HepG2 (cell line): ENCODE results near the gene CLPSL2.

Experiments used
- CTCF ChIP-seq: sonication (generic); formaldehyde crosslinking; IDR thresholded peaks from 2 replicates; pipeline ENCODE4 v1.5.0; 2020; ENCODE audit warnings: mild to moderate bottlenecking, missing genetic modification reagents, moderate library complexity
- FOXO4 ChIP-seq: sonication (generic); formaldehyde crosslinking; conservative IDR thresholded peaks from 2 replicates; pipeline ENCODE4 v1.8.1; 2023; ENCODE audit warnings: missing genetic modification reagents
- HOXA5 ChIP-seq: sonication (generic); formaldehyde crosslinking; IDR thresholded peaks from 2 replicates; pipeline ENCODE4 v1.4.0; 2020; ENCODE audit warnings: missing genetic modification reagents
- ZNF230 ChIP-seq: sonication (generic); formaldehyde crosslinking; IDR thresholded peaks from 2 replicates; pipeline ENCODE4 v1.4.0; 2020; ENCODE audit warnings: mild to moderate bottlenecking, missing genetic modification reagents
- ZNF264 ChIP-seq: sonication (generic); formaldehyde crosslinking; IDR thresholded peaks from 2 replicates; pipeline ENCODE4 v1.4.0; 2020; ENCODE audit warnings: missing genetic modification reagents
- ZNF589 ChIP-seq: sonication (generic); formaldehyde crosslinking; conservative IDR thresholded peaks from 2 replicates; pipeline ENCODE4 v1.8.0; 2022; ENCODE audit warnings: mild to moderate bottlenecking, moderate library complexity, missing genetic modification reagents
- TF ChIP-seq, protein P1 (sequence below): IDR thresholded peaks from 2 replicates; pipeline ENCODE4 v1.6.1; 2012; ENCODE audit warnings: inconsistent platforms

DNA sequence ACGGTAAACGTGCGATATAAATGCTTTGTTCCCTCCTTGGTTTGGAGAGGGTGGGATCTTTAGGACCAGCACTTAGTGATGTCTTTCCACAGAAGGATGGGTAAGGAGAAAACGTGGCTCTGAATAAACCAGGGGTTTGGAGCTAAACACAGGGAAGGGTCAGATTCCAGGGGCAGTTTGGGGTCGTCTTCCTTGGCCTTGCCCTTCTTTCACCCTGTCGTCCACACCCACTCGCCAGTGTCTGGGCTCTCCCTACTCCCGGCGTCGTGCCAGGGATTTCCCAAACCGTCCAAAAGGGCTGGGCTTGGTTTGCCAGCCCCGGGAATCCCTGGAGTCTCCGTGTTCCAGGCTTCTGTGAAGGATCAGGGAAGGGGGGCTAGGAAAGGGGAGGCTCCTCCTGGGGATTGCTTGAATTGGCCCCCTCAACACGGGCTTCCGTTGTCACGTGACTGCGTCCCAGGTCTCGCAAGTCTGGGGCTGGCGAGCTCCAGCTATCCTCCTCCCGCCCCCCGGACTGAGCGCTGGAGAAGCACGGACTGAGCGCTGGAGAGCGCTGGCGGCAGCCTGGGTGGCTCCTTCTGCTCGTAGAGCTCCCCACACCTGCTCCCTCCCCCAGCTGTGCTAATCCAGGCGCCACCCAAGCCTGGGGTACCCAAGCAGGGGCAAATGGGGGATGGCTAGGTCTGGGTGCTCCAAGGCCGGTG lies 49.0 kb upstream of the CLPSL2 start:
- 0 out of 2 replicates have a peak, but pooled peaks have one; percentile 28 for TF ChIP-seq ZNF230
- TF ChIP-seq CTCF (CRISPR knock-in tag) = 0 out of 2 replicates have a peak, but pooled peaks have one; percentile 21
- no peak for TF ChIP-seq FOXO4
- no peak for TF ChIP-seq ZNF589 (CRISPR knock-in tag)
- TF ChIP-seq HOXA5 = no peak
- TF ChIP-seq ZNF264 (CRISPR knock-in tag) = no peak
- TF ChIP-seq, protein P1, sequence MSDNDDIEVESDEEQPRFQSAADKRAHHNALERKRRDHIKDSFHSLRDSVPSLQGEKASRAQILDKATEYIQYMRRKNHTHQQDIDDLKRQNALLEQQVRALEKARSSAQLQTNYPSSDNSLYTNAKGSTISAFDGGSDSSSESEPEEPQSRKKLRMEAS = no peak; the same call in 1 of the 2 replicates
